Measurements from ENCODE around the gene UGT1A1.
"Not testable (repeated sequence)": the region's sequence is repeated elsewhere in the genome, so short reads cannot be mapped to it uniquely, and the experiment has no call there.

The UGT1A1 gene

DNA sequence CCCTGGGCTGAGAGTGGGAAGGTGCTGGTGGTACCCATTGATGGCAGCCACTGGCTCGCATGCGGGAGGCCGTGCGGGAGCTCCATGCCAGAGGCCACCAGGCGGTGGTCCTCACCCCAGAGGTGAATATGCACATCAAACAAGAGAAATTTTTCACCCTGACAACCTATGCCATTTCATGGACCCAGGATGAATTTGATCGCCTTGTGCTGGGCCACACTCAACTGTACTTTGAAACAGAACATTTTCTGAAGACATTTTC lies 12.9 kb upstream of the UGT1A1 start:
- TF ChIP-seq, protein P1, sequence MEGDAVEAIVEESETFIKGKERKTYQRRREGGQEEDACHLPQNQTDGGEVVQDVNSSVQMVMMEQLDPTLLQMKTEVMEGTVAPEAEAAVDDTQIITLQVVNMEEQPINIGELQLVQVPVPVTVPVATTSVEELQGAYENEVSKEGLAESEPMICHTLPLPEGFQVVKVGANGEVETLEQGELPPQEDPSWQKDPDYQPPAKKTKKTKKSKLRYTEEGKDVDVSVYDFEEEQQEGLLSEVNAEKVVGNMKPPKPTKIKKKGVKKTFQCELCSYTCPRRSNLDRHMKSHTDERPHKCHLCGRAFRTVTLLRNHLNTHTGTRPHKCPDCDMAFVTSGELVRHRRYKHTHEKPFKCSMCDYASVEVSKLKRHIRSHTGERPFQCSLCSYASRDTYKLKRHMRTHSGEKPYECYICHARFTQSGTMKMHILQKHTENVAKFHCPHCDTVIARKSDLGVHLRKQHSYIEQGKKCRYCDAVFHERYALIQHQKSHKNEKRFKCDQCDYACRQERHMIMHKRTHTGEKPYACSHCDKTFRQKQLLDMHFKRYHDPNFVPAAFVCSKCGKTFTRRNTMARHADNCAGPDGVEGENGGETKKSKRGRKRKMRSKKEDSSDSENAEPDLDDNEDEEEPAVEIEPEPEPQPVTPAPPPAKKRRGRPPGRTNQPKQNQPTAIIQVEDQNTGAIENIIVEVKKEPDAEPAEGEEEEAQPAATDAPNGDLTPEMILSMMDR (IDR thresholded peaks at IDR 0.05; ENCODE audit: low read depth, low read length, missing control alignments), result no peak
- DNase-seq (ENCODE audit: extremely low read depth, low read depth), result no peak
- H3K4me3 ChIP-seq (replicated peaks; ENCODE audit: low read depth, low read length), result no peak overlapping the region

DNA sequence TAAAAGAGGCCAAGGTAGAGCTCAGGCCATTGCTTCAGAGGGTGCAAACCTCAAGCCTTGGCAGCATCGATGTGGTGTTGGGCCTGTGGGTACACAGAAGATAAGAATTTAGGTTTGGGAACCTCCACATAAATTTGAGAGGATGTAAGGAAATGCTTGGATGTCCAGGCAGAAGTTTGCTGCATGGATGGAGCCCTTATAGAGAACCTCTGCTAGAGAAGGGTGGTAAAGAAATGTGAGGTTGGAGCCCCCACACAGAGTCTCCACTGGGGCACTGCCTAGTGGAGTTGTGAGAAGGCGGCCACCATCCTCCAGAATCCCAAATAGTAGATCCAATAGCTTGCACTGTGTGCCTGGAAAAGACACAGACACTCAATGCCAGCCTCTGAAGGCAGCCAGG lies 9.4 kb upstream of the UGT1A1 start:
- not testable (repeated sequence) for DNase-seq (ENCODE audit: extremely low read depth, low read depth); H3K4me3 ChIP-seq (replicated peaks; ENCODE audit: low read depth, low read length)

DNA sequence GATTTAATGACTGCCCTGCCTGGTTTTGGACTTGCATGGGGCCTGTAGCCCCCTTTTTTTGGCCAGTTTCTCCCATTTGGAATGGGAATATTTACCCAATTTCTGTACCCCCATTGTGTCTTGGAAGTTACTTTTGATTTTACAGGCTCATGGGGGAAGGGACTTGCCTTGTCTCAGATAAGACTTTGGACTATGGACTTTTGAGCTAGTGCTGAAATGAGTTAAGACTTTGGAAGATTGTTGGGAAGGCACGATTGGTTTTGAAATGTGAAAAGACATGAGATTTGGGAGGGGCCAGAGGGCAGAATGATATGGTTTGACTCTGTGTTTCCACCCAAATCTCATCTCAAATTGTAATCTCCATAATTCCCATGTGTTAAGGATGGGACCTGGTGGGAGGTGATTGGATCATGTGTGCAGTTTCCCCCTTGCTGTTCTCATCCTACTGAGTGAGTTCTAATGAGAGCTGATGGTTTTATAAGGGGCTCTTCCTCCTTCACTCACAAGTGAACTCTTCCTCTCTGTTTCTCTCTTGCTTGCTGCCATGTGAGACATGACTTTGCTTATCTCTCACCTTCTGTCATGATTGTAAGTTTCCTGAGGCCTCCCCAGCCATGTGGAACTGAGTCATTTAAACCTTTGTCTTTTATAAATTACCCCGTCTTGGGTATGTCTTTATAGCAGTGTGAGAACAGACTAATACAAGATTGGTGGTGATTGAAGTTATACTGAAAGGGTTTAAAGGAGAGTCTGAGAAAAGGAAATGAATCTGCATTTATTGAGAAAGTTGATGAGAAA lies 8.7 kb upstream of the UGT1A1 start:
- DNase-seq (ENCODE audit: extremely low read depth, low read depth), result not testable (repeated sequence)

GRCh38 chr2:233754872-233755611 lies 5.0 kb upstream of the UGT1A1 start:
- TF ChIP-seq, protein P1 (IDR thresholded peaks at IDR 0.05; ENCODE audit: low read depth, low read length, missing control alignments), result no peak
- H3K4me3 ChIP-seq (replicated peaks; ENCODE audit: low read depth, low read length), result no peak overlapping the region
- DNase-seq (ENCODE audit: extremely low read depth, low read depth), result no peak

More for the DNA sequence above, 8.7 kb upstream of the UGT1A1 start:
- not testable (repeated sequence) for H3K4me3 ChIP-seq (replicated peaks; ENCODE audit: low read depth, low read length)

DNA sequence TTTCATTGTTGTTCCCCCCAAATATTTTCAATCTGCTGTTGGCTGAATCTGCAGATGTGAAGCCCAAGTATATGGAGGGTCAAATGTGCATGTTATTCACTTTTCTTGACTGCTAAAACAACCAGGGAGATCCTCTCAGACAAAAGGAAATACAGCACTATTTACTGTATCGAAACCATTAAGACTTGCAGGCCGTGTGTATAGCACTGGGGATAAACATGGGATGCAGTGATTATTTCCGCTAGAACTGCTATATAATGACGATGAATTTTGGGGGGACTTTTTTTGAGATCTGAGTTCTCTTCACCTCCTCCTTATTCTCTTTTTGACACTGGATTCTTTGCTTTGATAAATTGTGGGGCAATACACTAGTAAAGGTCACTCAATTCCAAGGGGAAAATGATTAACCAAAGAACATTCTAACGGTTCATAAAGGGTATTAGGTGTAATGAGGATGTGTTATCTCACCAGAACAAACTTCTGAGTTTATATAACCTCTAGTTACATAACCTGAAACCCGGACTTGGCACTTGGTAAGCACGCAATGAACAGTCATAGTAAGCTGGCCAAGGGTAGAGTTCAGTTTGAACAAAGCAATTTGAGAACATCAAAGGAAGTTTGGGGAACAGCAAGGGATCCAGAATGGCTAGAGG lies 3.5 kb upstream of the UGT1A1 start:
- TF ChIP-seq, protein P1 (IDR thresholded peaks at IDR 0.05; ENCODE audit: low read depth, low read length, missing control alignments), result no peak
- no peak for DNase-seq (ENCODE audit: extremely low read depth, low read depth)
- no peak overlapping the region for H3K4me3 ChIP-seq (replicated peaks; ENCODE audit: low read depth, low read length)

DNA sequence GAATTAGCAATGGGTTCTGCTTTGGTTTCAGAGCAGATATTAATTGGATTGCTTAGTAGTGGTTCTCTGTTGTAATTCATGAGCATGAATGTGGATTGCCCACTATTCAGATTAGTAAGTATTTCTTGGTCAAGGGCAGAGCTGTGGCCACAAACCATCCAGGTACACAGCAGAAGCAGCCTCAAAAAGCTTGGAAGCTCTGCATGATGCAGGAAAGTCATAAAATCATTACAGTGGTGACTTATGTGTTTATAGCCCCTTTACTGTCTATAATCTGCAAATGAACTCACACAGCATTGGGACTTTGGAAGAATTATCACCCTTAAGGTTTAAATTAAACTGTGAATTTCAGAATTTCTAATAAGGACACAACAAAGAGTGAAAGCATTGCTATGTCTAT lies 1.9 kb upstream of the UGT1A1 start:
- TF ChIP-seq, protein P1 (IDR thresholded peaks at IDR 0.05; ENCODE audit: low read depth, low read length, missing control alignments), result no peak
- H3K4me3 ChIP-seq (replicated peaks; ENCODE audit: low read depth, low read length), result no peak overlapping the region
- no peak for DNase-seq (ENCODE audit: extremely low read depth, low read depth)

- no peak for DNase-seq (ENCODE audit: extremely low read depth, low read depth)
Observed at GRCh38 chr2:233758849-233759248, 1.2 kb upstream of the UGT1A1 start.

More at GRCh38 chr2:233758849-233759248, 1.2 kb upstream of the UGT1A1 start:
- H3K4me3 ChIP-seq (replicated peaks; ENCODE audit: low read depth, low read length), result no peak overlapping the region
- TF ChIP-seq, protein P1 (IDR thresholded peaks at IDR 0.05; ENCODE audit: low read depth, low read length, missing control alignments), result no peak

All from HFF-Myc (cell line).